ENCODE data around the gene COMMD1.
"Not testable (repeated sequence)": the region's sequence is repeated elsewhere in the genome, so short reads cannot be mapped to it uniquely, and the experiment has no call there.

The COMMD1 gene

DNA sequence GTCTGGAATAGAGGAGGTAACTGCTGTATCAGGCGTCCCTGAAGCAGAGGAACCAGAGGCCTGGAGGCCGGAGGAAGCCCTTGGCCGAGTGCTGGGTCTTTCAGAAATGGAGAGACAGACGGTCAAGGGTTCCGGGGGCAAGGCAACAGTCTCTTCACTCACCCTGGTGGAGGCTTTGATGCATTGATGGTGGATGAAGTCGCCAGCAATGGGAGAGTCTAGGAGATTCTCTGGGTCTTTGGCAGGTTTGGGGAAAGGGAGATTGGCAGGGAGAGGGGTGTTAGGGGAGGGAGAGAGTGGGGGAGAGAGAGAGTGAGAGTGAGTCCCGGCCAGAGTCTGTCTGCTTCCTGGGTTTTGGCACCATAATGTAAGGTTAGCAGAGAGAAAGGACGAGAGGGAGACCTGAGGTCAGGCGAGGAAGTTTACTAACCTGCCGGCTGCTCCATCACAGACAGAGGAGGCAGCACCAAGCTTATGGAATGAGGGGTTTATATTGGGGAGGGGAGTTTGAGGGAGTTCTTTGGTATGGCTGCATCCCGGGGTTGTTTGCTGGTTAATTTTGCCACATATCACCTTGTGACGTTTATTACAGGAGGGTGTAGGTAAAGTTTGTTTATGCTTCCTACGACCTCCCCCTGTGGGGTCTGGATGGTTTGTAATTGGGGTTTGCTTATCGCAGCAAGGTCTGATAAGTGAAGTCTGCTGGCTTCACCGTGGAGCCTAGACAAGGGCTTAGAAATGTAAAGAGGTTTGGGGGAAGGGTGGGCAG lies 19.6 kb downstream of the COMMD1 start:
- DNase-seq: no peak

DNA sequence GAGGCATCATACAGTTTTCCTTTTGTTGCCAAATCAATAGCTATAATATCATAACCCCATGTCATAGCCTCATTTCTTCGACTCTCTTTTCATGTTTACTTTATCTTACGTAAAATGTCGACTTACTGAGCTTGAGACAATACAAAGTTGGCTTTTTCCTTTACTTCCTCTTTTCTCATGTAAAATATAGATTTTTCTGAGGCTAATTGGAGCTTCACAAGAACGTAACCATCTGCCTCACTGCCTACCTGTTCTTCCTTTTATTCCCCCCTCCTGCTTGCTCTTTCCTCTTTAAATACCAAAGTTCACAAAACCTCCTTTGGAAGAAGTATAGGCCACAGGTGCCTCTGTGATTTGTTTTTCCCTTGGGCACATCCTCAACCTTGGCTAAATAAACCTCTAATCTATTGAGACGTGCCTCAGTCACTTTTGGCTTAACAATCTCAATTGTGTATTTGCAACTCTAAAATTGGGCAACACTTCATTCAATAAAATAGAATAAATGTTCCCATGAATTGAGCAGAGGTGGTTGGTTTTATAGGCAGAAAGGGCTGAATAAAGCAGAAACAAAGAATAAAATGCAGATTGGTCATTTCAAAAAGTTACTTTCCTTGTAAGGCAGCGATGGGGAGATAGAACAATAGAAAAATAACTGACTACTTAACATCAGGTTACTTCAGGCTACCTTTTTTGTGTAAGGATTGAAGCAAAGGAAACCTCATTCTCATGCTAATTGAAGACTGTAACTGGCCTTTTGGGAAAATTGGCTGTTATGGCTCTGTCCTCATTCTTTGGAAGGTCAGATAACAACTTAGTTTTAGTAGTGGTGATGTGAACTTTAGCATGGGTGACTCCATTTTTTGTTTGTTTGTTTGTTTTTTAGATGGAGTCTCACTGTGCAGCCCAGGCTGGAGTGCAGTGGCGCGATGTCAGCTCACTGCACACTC lies 21.3 kb downstream of the COMMD1 start:
- DNase-seq: no peak

DNA sequence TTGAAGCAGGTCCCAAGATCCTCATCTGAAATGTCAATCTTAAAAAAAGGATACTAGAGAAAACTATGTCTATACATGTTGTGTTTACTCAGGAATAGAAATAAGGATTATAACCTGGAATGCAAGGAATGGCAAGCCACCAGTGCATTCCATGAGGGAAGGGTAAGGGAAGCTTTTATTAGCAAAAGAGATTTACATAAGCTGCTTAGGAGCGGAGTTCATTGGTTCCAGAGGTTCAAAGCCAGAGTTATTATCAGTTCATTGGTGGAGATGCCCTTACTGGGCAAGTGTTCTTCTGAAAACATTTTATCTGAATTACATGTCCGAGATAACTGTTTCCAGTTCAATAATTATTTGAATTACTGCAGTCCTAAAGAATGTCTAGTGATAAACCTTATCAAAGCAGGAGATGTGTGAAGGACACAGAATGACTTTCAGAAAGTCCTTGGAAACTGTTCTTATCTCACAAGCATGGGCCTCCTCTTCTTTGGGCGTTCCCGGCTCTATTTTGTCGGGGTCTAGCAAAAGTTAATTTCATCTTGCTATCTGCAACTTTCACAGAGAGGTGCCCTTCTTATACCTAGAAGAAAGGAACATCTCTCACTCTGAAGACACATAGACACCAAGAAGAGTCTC lies 23.5 kb downstream of the COMMD1 start:
- DNase-seq: no peak

DNA sequence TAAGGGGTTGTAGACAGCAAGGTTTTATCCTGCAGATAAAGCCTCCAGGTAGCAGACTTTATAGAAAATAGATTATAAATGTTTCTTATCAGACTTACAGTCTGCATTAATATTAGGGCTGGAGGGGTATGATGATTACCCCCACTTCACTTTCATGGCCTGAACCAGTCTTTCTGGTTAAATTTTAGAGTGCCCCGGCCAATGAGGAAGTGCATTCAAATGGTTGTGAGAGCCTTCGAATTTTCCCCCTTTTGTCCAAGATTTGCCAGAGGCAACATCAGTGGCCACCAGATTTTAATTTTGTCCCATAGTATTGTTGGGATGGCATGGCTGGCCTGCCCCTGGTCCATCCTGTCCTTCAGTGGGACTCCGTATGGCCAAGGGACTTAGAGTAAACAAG lies 31.6 kb downstream of the COMMD1 start:
- DNase-seq: no peak

DNA sequence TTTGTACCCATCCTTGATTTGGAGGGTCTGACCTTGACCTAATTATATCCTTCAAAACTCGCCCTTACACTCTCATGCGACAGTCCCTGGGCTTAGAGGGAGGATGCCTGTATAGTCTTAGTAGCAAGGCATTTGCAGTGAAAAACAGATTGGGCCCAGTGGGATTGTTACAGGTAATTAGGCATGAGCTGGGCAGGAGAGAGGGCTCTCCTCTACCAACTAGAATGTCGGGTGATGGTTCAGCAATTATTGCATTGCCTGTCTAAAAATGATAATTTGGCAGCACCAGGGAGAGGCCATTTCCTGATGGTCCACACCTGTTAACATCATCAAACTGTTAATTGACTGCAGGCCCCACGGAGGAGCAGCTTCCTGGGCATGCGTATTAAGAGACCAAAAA lies 32.4 kb downstream of the COMMD1 start:
- DNase-seq: no peak

DNA sequence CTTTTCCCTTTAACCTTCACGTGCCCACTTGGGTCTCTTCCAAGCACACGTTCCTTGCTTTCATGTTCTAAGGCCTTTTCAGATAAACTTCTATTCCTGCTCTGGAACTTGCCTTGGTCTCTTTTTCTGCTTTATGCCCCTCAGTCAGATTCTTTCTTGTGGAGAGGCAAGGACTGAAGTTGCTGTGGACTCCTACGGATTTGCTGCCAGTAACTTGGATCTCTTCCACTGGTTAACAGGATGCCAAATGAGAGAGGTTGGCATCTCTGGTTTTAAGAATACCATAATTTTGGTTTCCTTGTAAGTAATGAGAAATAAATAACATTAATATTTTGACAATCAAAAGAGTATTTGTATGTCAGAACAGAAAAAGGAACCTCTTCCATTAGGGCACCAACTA lies 33.0 kb downstream of the COMMD1 start:
- DNase-seq: no peak

DNA sequence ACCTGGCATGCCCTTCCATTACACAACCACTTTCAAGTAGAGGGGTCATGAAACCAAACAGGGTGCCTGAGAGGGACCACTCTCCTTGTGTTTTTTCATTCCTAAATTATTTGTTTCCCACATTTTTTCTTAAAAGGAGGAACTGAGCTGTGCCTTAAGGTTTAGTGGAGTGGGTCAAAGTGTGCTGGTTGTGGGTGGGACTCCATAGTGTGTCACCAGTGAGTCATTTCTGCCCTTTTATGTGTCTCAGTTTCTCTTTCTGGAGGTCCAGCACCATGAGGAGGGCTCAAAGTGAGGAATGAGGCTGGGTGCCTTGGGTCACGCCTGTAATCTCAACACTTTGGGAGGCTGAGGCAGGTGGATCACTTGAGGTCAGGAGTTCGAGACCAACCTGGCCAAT lies 37.8 kb downstream of the COMMD1 start:
- DNase-seq: no peak

DNA sequence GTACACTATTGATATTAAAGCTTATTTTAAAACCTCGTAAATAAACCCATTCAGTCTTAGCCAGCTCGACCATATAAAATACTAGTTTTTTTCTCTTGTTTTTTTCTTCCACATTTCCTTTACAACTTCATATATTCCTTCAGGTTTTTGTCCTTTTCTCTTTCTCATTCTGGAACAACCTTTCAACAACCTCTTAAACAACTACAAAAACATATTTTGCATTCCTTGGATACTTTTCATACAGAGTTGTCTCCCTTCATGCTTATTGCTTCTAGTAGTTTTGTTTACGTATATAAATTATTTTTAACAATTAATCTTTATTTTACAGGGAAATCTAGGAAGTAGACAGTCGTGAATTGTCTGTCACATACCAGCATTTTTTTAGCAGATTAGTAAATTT lies 41.2 kb downstream of the COMMD1 start:
- DNase-seq: no peak

DNA sequence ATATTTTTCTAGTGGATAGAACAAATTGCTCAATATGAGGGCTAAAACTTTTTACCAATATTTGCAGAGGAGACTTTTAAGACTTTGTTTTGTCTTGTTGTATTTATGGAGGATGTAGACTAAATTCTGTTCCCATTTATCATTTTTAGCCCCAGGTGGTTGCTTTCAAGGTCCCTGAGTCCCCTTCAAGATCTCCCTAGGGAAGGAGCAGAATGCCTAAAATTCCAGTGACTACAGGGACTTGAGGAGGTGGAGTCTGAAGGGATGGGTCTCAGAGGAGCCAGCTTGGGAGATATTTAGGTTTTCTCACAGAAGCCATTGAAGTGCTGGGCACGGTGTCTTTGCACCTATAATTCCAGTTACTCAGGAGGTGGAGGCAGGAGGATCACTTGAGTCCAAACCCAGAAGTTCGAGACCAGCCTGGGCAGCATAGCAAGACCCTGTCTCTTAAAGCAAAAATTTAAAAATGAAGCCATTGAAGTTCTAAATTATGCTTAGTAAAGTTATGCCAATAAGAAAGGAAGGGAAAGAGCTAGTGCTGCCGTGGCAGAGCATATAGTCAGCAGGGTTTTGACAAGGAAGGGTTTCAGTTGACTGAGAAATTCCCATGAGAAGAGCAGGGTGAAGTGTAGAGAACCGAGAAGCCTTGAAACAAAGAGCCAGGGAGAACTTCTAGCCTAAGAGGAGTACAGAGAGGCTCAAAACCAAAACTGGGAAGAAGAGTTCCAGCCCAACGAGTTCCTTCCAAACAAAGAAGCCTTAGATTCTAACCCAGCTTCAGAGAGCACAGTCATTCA lies 43.4 kb downstream of the COMMD1 start:
- no peak for DNase-seq

DNA sequence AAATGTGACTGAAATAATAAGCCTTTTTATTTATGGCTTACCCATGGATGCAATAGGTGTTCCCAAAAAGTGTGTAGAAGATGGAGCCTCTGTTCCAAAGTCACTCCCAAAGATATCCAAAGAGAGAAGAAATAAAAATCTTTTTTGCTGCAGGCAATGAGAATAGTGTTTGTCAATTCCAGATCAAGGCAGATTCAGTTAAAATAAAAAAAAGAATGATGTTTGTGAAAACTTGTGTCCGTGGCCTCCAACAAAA lies 43.9 kb downstream of the COMMD1 start:
- DNase-seq: no peak

DNA sequence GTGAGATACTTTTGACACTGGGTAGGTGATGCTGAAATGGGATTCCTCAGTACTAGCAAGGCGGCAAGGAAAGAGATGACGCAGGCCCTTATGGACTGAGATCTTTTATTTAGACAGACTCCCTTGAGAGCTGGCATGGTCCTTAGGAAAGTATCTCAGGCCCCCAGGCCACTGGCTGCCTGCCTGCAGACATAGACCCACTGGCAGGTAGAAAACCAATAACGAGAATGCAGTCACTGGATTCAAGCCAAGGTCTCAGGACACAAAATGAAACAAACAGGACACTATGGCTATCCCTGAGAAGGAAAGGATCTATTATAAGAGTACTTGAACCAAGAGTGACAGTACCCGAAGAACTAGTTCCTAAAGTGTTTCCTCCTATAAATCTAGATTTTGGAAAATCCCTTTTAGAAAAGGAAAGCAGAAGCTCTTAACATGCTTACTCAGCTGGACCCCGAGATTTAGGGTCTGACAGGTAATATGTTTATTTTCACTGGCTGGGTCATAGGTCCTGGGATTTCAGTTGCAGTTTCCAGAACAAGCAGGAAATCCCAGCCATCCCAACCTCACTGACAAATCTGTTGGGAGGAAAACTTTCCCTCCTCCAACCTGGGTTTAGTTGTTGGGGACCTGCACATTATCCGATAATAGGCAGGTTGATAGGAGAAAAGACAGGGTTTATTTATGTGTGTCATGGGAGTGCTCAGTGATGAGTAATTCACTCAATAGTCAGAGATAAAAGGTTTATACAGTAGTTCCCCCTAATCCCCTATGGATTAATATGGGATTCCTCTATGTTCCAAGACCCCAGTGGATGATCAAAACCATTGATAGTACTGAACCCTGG lies 44.5 kb downstream of the COMMD1 start:
- DNase-seq: no peak

DNA sequence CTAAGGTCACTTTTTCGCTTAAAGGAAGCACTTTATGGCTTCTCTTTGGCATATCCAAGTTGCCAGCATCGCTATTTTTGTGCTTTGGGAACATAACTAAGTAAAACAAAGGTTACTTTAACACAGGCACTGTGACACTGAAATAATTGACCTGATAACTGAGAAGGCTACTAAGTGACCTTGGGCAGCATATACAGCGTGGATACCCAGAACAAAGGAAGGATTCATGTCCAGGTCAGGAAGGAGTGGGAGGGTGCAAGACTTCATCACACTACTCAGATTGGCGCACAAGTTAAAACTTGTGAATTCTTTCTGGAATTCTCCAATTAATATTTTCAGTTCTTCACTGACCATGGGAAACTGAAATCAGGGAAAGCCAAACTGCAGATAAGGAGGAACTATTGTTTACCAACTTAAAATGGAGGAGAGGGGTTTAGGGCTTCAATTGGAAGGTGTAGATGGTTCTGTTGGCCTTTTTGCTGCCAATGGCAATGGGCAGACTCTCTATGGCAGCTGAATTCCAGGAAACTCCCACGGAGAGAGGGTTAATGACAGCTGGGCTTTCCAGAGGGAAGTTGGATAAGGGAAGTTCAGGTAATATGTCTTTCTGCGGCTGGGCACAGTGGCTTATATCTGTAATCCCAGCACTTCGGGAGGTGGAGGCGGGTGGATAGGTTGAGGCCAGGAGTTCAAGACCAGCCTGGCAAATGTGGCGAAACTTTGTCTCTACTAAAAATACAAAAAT lies 45.3 kb downstream of the COMMD1 start:
- no peak for DNase-seq

DNA sequence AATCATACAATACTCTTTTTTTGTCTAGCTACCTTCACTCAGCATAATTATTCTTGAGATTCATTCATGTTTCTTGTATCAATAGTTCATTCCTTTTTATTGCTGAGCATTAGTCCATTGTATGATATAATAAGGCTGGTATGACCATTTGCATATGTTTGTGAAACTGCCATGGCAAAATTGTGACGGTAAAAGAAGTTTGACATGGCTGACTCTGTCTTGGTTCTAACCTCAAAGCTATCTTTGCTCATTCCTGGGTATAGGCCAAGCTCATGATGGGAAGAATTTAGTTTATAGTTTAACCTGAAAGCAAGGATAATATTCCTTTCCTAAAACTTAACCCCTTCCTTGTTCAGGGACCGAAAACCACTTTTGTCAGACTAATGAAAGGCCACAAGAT lies 46.4 kb downstream of the COMMD1 start:
- DNase-seq: no peak

DNA sequence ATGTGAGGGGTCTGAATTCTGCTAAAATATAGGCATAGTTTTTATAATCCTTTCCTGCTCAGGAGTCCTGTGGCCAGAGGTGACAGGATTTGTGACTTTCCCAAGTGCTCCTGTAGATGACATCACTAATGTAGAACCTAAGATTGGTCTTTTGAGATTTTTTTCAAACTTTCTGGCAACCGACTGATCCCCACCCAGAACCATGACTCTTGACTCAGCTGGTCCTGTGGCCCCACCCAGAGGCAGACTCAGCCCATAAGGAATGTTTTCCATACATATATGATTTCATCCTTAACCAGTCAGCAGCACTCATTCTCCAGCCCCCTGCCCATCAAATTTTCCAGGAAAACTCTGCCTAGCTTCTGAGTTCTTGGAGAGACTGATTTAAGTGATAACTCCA lies 46.8 kb downstream of the COMMD1 start:
- no peak for DNase-seq

DNA sequence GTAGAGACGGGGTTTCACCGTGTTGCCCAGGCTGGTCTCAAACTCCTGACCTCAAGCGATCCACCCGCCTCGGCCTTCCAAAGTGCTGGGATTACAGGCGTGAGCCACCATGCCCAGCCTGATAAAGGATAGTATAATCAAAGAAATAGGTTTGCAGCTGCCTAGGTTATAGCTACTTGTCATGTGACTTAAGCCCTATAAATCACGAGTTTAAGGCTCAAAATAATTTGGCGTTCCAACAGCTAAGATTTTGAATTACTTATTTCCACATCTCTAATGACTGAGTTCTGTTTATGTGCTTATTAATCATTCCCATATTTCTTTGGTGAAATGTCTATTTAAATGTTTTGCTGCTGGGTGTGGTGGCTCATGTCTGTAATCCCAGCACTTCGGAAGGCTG lies 49.4 kb downstream of the COMMD1 start:
- DNase-seq: not testable (repeated sequence)

DNA sequence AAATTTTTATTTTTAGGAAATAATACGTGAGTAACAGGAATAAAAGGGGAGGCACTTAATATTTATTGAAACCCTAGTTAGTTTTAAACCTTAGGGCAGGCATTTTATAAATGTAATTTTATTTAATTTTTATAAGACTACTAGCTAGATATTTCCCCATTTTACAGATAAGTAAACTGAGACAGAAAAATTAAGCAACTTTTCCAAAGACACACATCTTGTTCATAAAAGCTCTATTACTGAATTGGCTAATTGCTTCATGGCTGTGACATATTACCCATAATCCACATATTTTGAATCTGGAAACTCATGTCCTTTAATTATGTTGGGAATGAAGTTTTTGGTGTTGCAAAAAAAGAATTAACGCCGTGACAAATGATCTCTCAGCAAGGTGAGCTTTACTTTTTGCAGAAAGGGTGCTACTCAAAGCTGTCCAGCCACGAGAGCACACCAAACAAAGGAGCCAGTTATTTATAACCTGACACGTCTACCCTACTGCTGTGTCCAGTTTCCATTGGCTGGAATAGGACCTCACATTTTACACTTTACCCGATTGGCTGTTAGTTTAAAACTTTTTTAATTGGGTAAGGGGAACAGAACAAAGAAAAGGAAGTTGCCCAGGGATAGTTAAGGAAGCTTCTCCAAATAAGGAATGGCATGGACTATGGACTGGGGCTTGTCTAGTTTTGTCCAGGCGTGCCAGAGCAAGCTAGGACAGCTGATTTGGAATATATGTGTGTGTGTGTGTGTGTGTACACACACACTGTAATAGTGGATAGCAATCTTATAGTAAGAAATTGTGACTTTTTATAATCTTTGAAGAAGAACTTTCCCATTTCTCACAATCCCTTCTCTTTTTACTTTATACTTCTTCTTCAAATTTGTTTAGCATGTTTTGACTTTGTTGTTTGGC lies 54.2 kb downstream of the COMMD1 start:
- DNase-seq: no peak

DNA sequence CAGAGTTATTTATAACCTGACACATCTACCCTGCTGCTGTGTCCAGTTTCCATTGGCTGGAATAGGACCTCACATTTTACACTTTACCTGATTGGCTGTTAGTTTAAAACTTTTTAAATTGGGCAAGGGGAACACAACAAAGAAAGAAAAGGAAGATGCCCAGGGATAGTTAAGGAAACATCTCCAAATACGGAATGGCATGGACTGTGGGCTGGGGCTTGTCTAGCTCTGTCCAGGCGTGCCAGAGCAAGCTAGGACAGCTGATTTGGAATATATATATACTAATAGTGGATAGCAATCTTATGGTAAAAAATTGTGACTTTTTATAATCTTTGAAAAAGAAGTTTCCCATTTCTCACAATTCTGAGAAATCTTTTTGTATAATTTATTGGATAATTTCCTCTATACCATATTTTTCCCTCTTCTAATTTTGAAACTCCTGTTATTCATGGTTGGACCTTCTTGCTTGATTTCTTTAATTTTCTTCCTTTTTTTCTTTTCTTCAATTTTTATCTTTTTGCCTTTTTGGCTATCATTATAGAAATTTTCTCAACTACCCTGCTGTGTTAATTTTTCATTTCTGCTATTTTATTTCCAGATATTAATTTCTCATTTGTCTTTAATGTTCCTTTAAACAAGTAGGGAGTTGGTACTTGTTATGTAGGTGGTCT lies 55.9 kb downstream of the COMMD1 start:
- no peak for DNase-seq

DNA sequence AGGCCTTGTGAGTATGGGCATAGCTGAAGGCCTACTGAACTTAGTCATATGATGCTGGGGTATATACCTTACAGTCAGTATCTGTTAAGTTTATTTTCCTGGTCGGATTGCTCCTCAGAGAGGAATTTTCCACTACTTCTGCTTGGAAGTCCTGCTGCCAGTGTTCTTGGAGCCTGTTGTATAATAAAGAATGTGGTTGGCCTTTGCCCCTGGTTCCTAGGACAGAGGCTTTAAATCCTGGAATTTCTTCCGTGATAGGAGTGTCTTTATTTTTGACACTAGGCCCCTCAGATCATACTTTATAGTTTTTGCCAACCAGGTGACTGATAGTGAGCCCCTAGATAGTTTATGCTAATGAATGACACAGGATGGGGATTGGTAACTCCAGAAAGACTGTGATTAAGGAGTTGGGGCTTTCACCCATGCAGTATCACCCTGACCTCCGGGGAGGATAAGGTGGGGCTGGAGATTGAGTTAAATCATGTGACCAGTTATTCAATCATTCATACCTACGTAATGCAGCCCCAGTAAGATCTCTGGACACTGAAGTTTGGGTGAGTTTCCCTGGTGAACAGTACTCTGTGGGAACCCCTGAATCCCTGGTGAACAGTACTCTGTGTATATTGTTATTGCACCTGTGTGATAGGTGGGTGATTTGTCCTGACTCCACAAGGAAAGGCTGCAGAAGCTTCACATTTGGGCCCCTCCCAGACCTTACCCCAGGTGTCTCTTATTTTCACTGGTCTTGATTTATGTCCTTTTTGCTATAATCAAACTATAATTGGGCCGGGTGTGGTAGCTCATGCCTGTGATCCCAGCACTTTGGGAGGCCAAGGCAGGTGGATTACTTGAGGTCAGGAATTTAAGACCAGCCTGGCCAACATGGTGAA lies 56.9 kb downstream of the COMMD1 start:
- DNase-seq: no peak
